ENCODE data around the gene SLC2A5. TPM values are rescaled to one million over a fixed set of nuclear protein-coding genes. Genes with fewer than 3 reads are reported as not detected.

SLC2A5 gene
- total RNA-seq, 1 experiment from 2014 or later: 0.70 TPM

DNA sequence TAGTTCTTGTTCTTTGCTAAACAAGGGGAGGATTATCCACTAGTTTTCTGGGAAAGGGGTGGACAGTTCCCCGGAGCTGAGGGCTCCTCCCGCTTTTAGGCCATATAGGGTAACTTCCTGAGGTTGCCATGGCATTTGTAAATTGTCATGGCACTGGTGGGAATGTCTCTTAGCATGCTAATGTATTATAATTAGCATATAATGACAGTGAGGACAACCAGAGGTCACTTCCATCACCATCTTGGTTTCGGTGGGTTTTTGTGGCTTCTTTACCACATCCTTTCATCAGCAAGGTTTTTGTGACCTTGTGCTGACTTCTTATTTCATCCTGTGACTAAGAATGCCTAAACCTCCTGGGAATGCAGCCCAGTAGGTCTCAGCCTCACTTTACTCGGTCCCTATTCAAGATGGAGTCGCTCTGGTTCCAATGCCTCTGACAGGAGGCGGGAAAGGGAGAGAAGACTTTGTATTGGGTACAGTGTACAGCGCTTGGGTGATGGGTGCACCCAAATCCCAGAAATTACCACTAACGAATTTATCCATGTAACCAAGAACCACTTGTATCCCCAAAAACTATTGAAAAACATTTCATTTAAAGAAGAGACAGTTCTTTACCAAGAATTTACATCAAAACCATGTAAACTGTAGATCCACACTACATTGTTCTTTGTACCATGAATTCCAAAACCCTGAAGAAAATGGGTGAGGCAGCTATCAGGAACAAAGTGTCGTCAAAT, 8.7 kb upstream of the SLC2A5 start:
- ChIA-PET POLR2A (interaction anchor here (0.6 kb wide), 1 partner anchor 24 kb away, joined by 5 read pairs; no protein-coding TSS in a partner anchor), CTCF (no interaction called here)
- Histone ChIP-seq H3K27me3 (replicated peaks; ENCODE audit: control insufficient read depth, insufficient read depth, low read length) (no peaks in the 10 kb centered on the region), H3K9me3 (no peaks in the 10 kb centered on the region), H3K4me1 (peaks cover 28% of the 10 kb centered on the region), H3K36me3 (ENCODE audit: control insufficient read depth, insufficient read depth, low read length) (no peaks in the 10 kb centered on the region), H3K4me3 (ENCODE audit: low read depth, low read length) (no peak overlapping the region)
- TF ChIP-seq, protein P1, sequence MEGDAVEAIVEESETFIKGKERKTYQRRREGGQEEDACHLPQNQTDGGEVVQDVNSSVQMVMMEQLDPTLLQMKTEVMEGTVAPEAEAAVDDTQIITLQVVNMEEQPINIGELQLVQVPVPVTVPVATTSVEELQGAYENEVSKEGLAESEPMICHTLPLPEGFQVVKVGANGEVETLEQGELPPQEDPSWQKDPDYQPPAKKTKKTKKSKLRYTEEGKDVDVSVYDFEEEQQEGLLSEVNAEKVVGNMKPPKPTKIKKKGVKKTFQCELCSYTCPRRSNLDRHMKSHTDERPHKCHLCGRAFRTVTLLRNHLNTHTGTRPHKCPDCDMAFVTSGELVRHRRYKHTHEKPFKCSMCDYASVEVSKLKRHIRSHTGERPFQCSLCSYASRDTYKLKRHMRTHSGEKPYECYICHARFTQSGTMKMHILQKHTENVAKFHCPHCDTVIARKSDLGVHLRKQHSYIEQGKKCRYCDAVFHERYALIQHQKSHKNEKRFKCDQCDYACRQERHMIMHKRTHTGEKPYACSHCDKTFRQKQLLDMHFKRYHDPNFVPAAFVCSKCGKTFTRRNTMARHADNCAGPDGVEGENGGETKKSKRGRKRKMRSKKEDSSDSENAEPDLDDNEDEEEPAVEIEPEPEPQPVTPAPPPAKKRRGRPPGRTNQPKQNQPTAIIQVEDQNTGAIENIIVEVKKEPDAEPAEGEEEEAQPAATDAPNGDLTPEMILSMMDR (IDR thresholded peaks at IDR 0.05; ENCODE audit: insufficient read depth in 1 of 2, low read depth in 1 of 2, low read length in 1 of 2, severe bottlenecking in 1 of 2, unreplicated experiment in 1 of 2): no peak
- no peak overlapping the region for H3K4me3 Mint-ChIP-seq (ENCODE audit: unreplicated experiment)
- no peaks in the 10 kb centered on the region for H3K36me3 Mint-ChIP-seq (ENCODE audit: insufficient read depth, unreplicated experiment)
- H3K27me3 Mint-ChIP-seq (ENCODE audit: insufficient read depth, unreplicated experiment): no peaks in the 10 kb centered on the region
- BruUV-seq (replicated peaks): no TSS peak
- no peak overlapping the region for H3K27ac Mint-ChIP-seq (ENCODE audit: unreplicated experiment)
- intact Hi-C loops (cut with micrococcal nuclease; ENCODE audit: unreplicated experiment): no loop called here
- DNase-seq: no peak
- H3K4me1 Mint-ChIP-seq (ENCODE audit: low read depth, unreplicated experiment): peaks cover 6% of the 10 kb centered on the region
- no peaks in the 10 kb centered on the region for H3K9me3 Mint-ChIP-seq (ENCODE audit: unreplicated experiment)

DNA sequence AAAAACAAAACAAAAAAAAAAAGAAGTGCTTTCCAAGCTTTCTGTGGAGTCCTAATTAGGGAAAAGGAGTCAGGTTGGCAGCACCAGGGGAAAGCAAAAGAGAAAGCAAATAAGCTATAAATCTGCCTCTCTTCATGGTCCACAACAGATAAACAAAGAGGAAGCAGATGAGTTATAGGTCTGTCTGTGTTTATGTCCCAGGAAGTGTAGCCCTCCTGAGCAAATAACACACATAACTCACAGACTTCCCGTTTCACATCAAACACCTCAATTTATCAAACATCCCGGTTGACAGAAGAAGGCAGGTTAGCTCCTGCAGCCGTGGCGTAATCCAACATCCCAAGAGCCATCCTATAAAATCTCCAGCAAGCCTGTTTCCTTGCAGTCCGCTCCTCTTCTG, 5.6 kb upstream of the SLC2A5 start:
- POLR2A ChIA-PET: interaction anchor here (0.7 kb wide), 1 partner anchor 196 kb away, joined by 3 read pairs; the partner anchor contains the start of gene ENO1
- H3K9me3 ChIP-seq: no peaks in the 10 kb centered on the region
- DNase-seq: no peak
- CTCF ChIA-PET: no interaction called here
- Mint-ChIP-seq H3K9me3 (ENCODE audit: unreplicated experiment) (no peaks in the 10 kb centered on the region), H3K36me3 (ENCODE audit: insufficient read depth, unreplicated experiment) (no peaks in the 10 kb centered on the region), H3K27ac (ENCODE audit: unreplicated experiment) (no peak overlapping the region), H3K4me1 (ENCODE audit: low read depth, unreplicated experiment) (peaks cover 6% of the 10 kb centered on the region), H3K4me3 (ENCODE audit: unreplicated experiment) (no peak overlapping the region), H3K27me3 (ENCODE audit: insufficient read depth, unreplicated experiment) (no peaks in the 10 kb centered on the region)
- H3K36me3 ChIP-seq (ENCODE audit: control insufficient read depth, insufficient read depth, low read length): no peaks in the 10 kb centered on the region
- TF ChIP-seq, protein P1 (IDR thresholded peaks at IDR 0.05; ENCODE audit: insufficient read depth in 1 of 2, low read depth in 1 of 2, low read length in 1 of 2, severe bottlenecking in 1 of 2, unreplicated experiment in 1 of 2): no peak
- no TSS peak for BruUV-seq (replicated peaks)
- intact Hi-C loops (cut with micrococcal nuclease; ENCODE audit: unreplicated experiment): no loop called here
- H3K4me3 ChIP-seq (ENCODE audit: low read depth, low read length): no peak overlapping the region
- no peaks in the 10 kb centered on the region for H3K27me3 ChIP-seq (replicated peaks; ENCODE audit: control insufficient read depth, insufficient read depth, low read length)
- H3K4me1 ChIP-seq: peaks cover 21% of the 10 kb centered on the region

DNA sequence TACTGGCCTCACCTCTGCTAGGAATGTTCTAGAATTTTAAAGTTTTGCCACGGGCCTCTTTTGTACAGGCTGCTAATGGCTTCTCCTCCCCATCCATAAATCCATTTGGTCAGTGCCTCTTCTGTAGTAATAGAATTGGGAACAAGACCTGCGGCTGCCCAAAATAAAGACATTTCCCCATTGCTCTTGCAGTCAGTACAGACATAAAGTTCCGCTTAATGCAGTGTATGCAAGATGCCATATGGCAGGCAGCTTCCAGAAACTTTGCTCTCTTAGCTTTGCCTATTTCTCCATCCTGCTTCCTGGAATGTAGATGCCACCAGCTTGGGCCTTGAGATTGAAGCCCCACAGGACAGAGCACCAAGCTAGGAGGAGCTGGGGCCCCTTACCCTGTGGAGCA, 3.7 kb upstream of the SLC2A5 start:
- ChIA-PET CTCF (no interaction called here), POLR2A (no interaction called here)
- Mint-ChIP-seq H3K4me3 (ENCODE audit: unreplicated experiment) (no peak overlapping the region), H3K27me3 (ENCODE audit: insufficient read depth, unreplicated experiment) (no peaks in the 10 kb centered on the region), H3K27ac (ENCODE audit: unreplicated experiment) (no peak overlapping the region), H3K4me1 (ENCODE audit: low read depth, unreplicated experiment) (no peaks in the 10 kb centered on the region), H3K36me3 (ENCODE audit: insufficient read depth, unreplicated experiment) (no peaks in the 10 kb centered on the region), H3K9me3 (ENCODE audit: unreplicated experiment) (no peaks in the 10 kb centered on the region)
- BruUV-seq (replicated peaks): no TSS peak
- TF ChIP-seq, protein P1 (IDR thresholded peaks at IDR 0.05; ENCODE audit: insufficient read depth in 1 of 2, low read depth in 1 of 2, low read length in 1 of 2, severe bottlenecking in 1 of 2, unreplicated experiment in 1 of 2): no peak
- intact Hi-C loops (cut with micrococcal nuclease; ENCODE audit: unreplicated experiment): no loop called here
- no peaks in the 10 kb centered on the region for H3K9me3 ChIP-seq
- no peak overlapping the region for H3K4me3 ChIP-seq (ENCODE audit: low read depth, low read length)
- peaks cover 7% of the 10 kb centered on the region for H3K4me1 ChIP-seq
- no peaks in the 10 kb centered on the region for H3K27me3 ChIP-seq (replicated peaks; ENCODE audit: control insufficient read depth, insufficient read depth, low read length)
- H3K36me3 ChIP-seq (ENCODE audit: control insufficient read depth, insufficient read depth, low read length): no peaks in the 10 kb centered on the region
- DNase-seq: no peak
